22Rv1 (cell line): ENCODE data around the gene VPS8.

Experiments
- CTCF ChIP-seq: fragments of 450-650 bp; IDR thresholded peaks from 2 replicates; pipeline ENCODE4 v1.5.1; 2017; ENCODE audit warnings: mild to moderate bottlenecking
- ZFX ChIP-seq: fragments of 450-650 bp; IDR thresholded peaks from 2 replicates; pipeline ENCODE4 v1.6.1; 2017; ENCODE audit warnings: antibody characterized with exemption, borderline replicate concordance

GRCh38 chr3:184769382-184770170 is 42.4 kb upstream of the VPS8 start:
- TF ChIP-seq CTCF (no peak), ZFX (no peak)
